HG03108 (cell line): ENCODE results near the gene FZD2.

Experiments used
- ATAC-seq: cut with Tn5 transposase; IDR thresholded peaks from one replicate; pipeline ENCODE4 v1.9.1; 2021; ENCODE audit warnings: moderate library complexity; ENCODE audit not compliant: unreplicated experiment

Gene FZD2

GRCh38 chr17:44604768-44605485, 47.6 kb downstream of the FZD2 start:
- ATAC-seq, result no peak

- no peak for ATAC-seq
These were observed 49.4 kb downstream of the FZD2 start for GRCh38 chr17:44606658-44607057.

- no peak for ATAC-seq
These were observed 50.8 kb downstream of the FZD2 start for GRCh38 chr17:44607836-44608690.

- no peak for ATAC-seq
These were observed 51.6 kb downstream of the FZD2 start for GRCh38 chr17:44608727-44609435.

GRCh38 chr17:44610331-44610730, 53.0 kb downstream of the FZD2 start:
- no peak for ATAC-seq
